ENCODE data around the gene CIDEB.

The CIDEB gene

GRCh38 chr14:24261969-24262327 lies 45.8 kb downstream of the CIDEB start:
- TF ChIP-seq ZNF565 (CRISPR knock-in tag; conservative IDR thresholded peaks at IDR 0.05; ENCODE audit: low read depth) (no peak), ZNF70 (CRISPR knock-in tag; IDR thresholded peaks at IDR 0.05) (no peak), ZFP3 (CRISPR knock-in tag; IDR thresholded peaks at IDR 0.05) (no peak), ESRRG (CRISPR knock-in tag; IDR thresholded peaks at IDR 0.05) (no peak), TCF4 (CRISPR knock-in tag; IDR thresholded peaks at IDR 0.05; ENCODE audit: borderline replicate concordance) (no peak), ISL1 (CRISPR knock-in tag; IDR thresholded peaks at IDR 0.05) (no peak), TOX (CRISPR knock-in tag; IDR thresholded peaks at IDR 0.05; ENCODE audit: borderline replicate concordance) (no peak), ZFP30 (CRISPR knock-in tag; IDR thresholded peaks at IDR 0.05) (no peak), PATZ1 (CRISPR knock-in tag; IDR thresholded peaks at IDR 0.05; ENCODE audit: borderline replicate concordance) (no peak), ZC3H10 (CRISPR knock-in tag; IDR thresholded peaks at IDR 0.05) (no peak), PPARA (CRISPR knock-in tag; IDR thresholded peaks at IDR 0.05; ENCODE audit: borderline replicate concordance) (no peak), RARB (CRISPR knock-in tag; IDR thresholded peaks at IDR 0.05) (no peak), ARNTL (CRISPR knock-in tag; IDR thresholded peaks at IDR 0.05; ENCODE audit: borderline replicate concordance, low read depth) (no peak), TSHZ2 (CRISPR knock-in tag; IDR thresholded peaks at IDR 0.05) (no peak), OSR1 (CRISPR knock-in tag; IDR thresholded peaks at IDR 0.05) (no peak), SNAI2 (CRISPR knock-in tag; IDR thresholded peaks at IDR 0.05) (no peak), BACH2 (CRISPR knock-in tag; IDR thresholded peaks at IDR 0.05; ENCODE audit: borderline replicate concordance) (no peak)
- TF ChIP-seq, protein P1, sequence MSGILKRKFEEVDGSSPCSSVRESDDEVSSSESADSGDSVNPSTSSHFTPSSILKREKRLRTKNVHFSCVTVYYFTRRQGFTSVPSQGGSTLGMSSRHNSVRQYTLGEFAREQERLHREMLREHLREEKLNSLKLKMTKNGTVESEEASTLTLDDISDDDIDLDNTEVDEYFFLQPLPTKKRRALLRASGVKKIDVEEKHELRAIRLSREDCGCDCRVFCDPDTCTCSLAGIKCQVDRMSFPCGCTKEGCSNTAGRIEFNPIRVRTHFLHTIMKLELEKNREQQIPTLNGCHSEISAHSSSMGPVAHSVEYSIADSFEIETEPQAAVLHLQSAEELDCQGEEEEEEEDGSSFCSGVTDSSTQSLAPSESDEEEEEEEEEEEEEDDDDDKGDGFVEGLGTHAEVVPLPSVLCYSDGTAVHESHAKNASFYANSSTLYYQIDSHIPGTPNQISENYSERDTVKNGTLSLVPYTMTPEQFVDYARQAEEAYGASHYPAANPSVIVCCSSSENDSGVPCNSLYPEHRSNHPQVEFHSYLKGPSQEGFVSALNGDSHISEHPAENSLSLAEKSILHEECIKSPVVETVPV (CRISPR knock-in tag; IDR thresholded peaks at IDR 0.05), result no peak
- TF ChIP-seq, protein P2, sequence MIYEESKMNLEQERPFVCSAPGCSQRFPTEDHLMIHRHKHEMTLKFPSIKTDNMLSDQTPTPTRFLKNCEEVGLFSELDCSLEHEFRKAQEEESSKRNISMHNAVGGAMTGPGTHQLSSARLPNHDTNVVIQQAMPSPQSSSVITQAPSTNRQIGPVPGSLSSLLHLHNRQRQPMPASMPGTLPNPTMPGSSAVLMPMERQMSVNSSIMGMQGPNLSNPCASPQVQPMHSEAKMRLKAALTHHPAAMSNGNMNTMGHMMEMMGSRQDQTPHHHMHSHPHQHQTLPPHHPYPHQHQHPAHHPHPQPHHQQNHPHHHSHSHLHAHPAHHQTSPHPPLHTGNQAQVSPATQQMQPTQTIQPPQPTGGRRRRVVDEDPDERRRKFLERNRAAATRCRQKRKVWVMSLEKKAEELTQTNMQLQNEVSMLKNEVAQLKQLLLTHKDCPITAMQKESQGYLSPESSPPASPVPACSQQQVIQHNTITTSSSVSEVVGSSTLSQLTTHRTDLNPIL (CRISPR knock-in tag; IDR thresholded peaks at IDR 0.05; ENCODE audit: low read depth), result no peak
- no peak for ATAC-seq

- ATAC-seq, result no peak
- TF ChIP-seq TCF4 (CRISPR knock-in tag; IDR thresholded peaks at IDR 0.05; ENCODE audit: borderline replicate concordance), result no peak
- no peak for TF ChIP-seq ZFP3 (CRISPR knock-in tag; IDR thresholded peaks at IDR 0.05)
- no peak for TF ChIP-seq ZNF565 (CRISPR knock-in tag; conservative IDR thresholded peaks at IDR 0.05; ENCODE audit: low read depth)
- TF ChIP-seq OSR1 (CRISPR knock-in tag; IDR thresholded peaks at IDR 0.05), result no peak
- TF ChIP-seq PPARA (CRISPR knock-in tag; IDR thresholded peaks at IDR 0.05; ENCODE audit: borderline replicate concordance), result no peak
- TF ChIP-seq, protein P3, sequence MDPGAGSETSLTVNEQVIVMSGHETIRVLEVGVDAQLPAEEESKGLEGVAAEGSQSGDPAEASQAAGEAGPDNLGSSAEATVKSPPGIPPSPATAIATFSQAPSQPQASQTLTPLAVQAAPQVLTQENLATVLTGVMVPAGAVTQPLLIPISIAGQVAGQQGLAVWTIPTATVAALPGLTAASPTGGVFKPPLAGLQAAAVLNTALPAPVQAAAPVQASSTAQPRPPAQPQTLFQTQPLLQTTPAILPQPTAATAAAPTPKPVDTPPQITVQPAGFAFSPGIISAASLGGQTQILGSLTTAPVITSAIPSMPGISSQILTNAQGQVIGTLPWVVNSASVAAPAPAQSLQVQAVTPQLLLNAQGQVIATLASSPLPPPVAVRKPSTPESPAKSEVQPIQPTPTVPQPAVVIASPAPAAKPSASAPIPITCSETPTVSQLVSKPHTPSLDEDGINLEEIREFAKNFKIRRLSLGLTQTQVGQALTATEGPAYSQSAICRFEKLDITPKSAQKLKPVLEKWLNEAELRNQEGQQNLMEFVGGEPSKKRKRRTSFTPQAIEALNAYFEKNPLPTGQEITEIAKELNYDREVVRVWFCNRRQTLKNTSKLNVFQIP (CRISPR knock-in tag; IDR thresholded peaks at IDR 0.05; ENCODE audit: borderline replicate concordance, low read depth), result no peak
- no peak for TF ChIP-seq CSDC2 (CRISPR knock-in tag; IDR thresholded peaks at IDR 0.05)
Measured at GRCh38 chr14:24261256-24261968, 46.4 kb downstream of the CIDEB start.

DNA sequence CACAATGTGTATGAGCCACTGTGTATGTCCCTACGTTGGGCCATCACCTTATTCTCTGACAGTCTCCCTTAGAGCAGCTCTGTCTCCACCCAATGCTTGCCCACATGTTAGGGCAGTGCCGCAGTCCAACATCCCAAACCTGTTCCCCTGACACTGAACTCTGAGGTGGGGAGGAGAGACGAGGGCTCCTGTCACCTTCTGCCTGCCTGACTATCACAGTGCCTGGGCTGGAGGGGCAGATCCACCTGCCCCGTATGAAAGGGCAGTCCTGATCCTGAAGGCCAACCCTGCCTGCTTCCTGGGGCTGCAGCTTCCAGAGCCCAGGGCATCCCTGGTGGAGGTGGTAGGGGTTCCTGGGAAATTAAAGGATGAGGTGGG lies 47.0 kb downstream of the CIDEB start:
- ATAC-seq, result no peak
- TF ChIP-seq OSR1 (CRISPR knock-in tag; IDR thresholded peaks at IDR 0.05) (no peak), CSDC2 (CRISPR knock-in tag; IDR thresholded peaks at IDR 0.05) (no peak), PPARA (CRISPR knock-in tag; IDR thresholded peaks at IDR 0.05; ENCODE audit: borderline replicate concordance) (no peak), SNAI2 (CRISPR knock-in tag; IDR thresholded peaks at IDR 0.05) (no peak), ESRRG (CRISPR knock-in tag; IDR thresholded peaks at IDR 0.05) (no peak), TOX (CRISPR knock-in tag; IDR thresholded peaks at IDR 0.05; ENCODE audit: borderline replicate concordance) (no peak), ZNF70 (CRISPR knock-in tag; IDR thresholded peaks at IDR 0.05) (no peak), PATZ1 (CRISPR knock-in tag; IDR thresholded peaks at IDR 0.05; ENCODE audit: borderline replicate concordance) (no peak)
- TF ChIP-seq, protein P1 (CRISPR knock-in tag; IDR thresholded peaks at IDR 0.05), result no peak
